Small intestine (tissue), 4 donors: ENCODE measurements around the gene ARL17B. TPM values are rescaled to one million over a fixed set of nuclear protein-coding genes. Genes with fewer than 3 reads are reported as not detected.

ENCODE experiments used
- polyA plus RNA-seq, 4 donors: library from polyadenylated mRNA; stranded (reverse) in 3 of 4; unstranded in 1 of 4; fragments of 200-250 nt in 3 of 4; fragments of 120-200 nt in 1 of 4; gene quantifications; one replicate each; pipeline versions ENCODE4 v1.2.1 to v1.2.3, GENCODE V29; 2013
- donor health status: healthy with polysubstance abuse.
- donor health status: Bipolar disorder and iron deficiency.
- donor health status: healthy.

ARL17B gene
- polyA plus RNA-seq, 4 donors: 2.7 to 11.8 (median 4.8) TPM

Other genes starting within 250 kb of the ARL17B start
- 10 to 100 TPM; 12.7 to 54.0 (median 20.2) TPM for gene KANSL1, start 168.3 kb downstream of the ARL17B start, polyA plus RNA-seq
- gene LRRC37A, start 66.6 kb downstream of the ARL17B start, polyA plus RNA-seq: 1 to 10 TPM in 2 of 4 donors, under 1 TPM in 2; 0.27 to 5.9 (median 1.5) TPM
- 10 to 100 TPM in 1 of 4 donors, 1 to 10 TPM in 3; 1.6 to 31.2 (median 3.7) TPM for gene LRRC37A2, start 150.7 kb upstream of the ARL17B start, polyA plus RNA-seq
- 10 to 100 TPM in 1 of 4 donors, 1 to 10 TPM in 1, under 1 TPM in 2; 0.27 to 23.3 (median 1.9) TPM for gene ARL17A, start 217.9 kb upstream of the ARL17B start, polyA plus RNA-seq
- 10 to 100 TPM; 14.1 to 29.9 (median 20.1) TPM for gene NSF, start 228.9 kb upstream of the ARL17B start, polyA plus RNA-seq